PFSK-1 (cell line): ENCODE results near the gene FNIP2.

ENCODE experiments used
- FOXP2 ChIP-seq: optimal IDR thresholded peaks from 2 replicates; pipeline ENCODE3; 2011; ENCODE audit warnings: borderline replicate concordance, control low read depth, inconsistent platforms; ENCODE audit not compliant: insufficient read depth; ENCODE audit errors: extremely low read length, extremely low read depth
- POLR2AphosphoS5 ChIP-seq: IDR thresholded peaks from 2 replicates; pipeline ENCODE4 v1.6.1; 2012; ENCODE audit warnings: low read depth, mild to moderate bottlenecking, control low read depth, low read length, moderate library complexity
- REST ChIP-seq, 2 experiments: IDR thresholded peaks; 2 replicates each; pipeline versions ENCODE4 v1.6.1 to v1.8.0; 2011 to 2012; ENCODE audit warnings: low read depth in 2 of 2, low read length in 2 of 2, control low read depth in 1 of 2, inconsistent platforms in 1 of 2, mild to moderate bottlenecking in 1 of 2, moderate library complexity in 1 of 2; ENCODE audit not compliant: insufficient read depth in 1 of 2
- SIN3A ChIP-seq: IDR thresholded peaks from 2 replicates; pipeline ENCODE4 v1.6.1; 2012; ENCODE audit warnings: mild to moderate bottlenecking, low read length, moderate library complexity, borderline replicate concordance; ENCODE audit not compliant: insufficient read depth
- TAF1 ChIP-seq: IDR thresholded peaks from 2 replicates; pipeline ENCODE4 v1.6.1; 2012; ENCODE audit warnings: low read length, control low read depth, borderline replicate concordance; ENCODE audit not compliant: insufficient read depth

DNA sequence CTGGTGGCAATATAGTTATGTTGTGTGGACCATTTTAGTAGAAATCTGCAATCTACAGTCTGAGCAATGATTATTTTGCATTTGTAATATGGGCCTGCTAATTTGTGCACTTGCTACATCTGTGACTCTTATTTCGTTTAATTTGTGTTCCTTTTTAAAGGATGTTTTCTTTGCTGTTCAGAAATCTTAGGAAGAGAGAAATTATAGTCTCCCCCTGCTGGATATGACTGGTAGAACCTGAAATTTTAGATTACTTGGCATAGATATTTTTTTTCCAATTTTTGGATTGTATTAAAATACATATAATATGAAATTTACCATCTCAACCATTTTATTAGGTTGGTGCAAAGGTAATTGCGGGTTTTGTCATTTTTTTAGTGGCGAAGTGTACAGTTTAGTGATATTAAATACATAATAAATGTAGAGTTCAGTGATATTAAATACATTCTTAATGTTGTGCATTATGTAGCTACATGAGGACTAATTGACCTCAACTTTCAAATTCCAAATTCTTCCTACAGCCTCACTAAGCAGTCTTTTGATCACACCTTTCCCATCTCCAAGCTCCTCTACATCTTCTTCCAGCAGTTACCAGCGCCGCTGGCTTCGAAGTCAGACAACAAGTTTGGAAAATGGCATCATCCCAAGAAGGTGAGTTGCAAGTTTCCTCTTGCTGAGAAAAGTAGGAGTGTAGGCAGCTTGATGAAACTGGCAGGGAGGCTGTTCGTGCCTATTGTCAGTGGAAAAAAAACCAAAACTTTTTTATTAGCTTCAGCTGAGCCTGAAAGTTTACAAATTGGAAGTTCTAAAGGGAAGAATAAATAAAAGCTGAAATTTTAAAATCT, 82.2 kb downstream of the FNIP2 start:
- TF ChIP-seq FOXP2 (no peak), SIN3A (no peak), TAF1 (no peak), POLR2AphosphoS5 (no peak), REST (IDR thresholded peaks at IDR 0.05; ENCODE audit: insufficient read depth in 1 of 2, low read depth in 2 of 2, low read length in 2 of 2) (no peak)
